Heart right ventricle (tissue), 16 donors: ENCODE measurements around the gene AGAP1. TPM values are rescaled to one million over a fixed set of nuclear protein-coding genes. Genes with fewer than 3 reads are reported as not detected.

ENCODE experiments used
- ATAC-seq, 8 donors: fragments of 200-7000 bp; cut with Tn5 transposase; one replicate each; pipeline ENCODE4 v1.9.1; 2020; ENCODE audit warnings: mild to moderate bottlenecking in 8 of 8, moderate library complexity in 8 of 8, moderate number of reproducible peaks in 1 of 8
- DNase-seq, 2 donors: peaks; one replicate each; pipeline ENCODE4 v3.0.0-alpha.2; 2020
- H3K27ac ChIP-seq, 10 donors: fragments of 200-600 bp; sonication (generic) in 2 of 10; one replicate each; pipeline versions ENCODE4 v1.5.0 to v1.8.0; 2020 to 2022; ENCODE audit warnings: mild to moderate bottlenecking in 3 of 10
- H3K27me3 ChIP-seq, 7 donors: fragments of 200-600 bp; one replicate each; pipeline ENCODE4 v1.8.0; 2021 to 2022; ENCODE audit warnings: mild to moderate bottlenecking in 2 of 7
- H3K36me3 ChIP-seq, 9 donors: fragments of 200-600 bp; sonication (generic) in 1 of 9; one replicate each; pipeline versions ENCODE4 v1.5.0 to v1.8.0; 2020 to 2022; ENCODE audit warnings: mild to moderate bottlenecking in 2 of 9
- H3K4me1 ChIP-seq, 9 donors: fragments of 200-600 bp; sonication (generic) in 1 of 9; one replicate each; pipeline versions ENCODE4 v1.5.0 to v1.8.0; 2020 to 2022; ENCODE audit warnings: mild to moderate bottlenecking in 4 of 9
- H3K4me3 ChIP-seq, 10 donors: fragments of 200-600 bp; sonication (generic) in 2 of 10; one replicate each; pipeline versions ENCODE4 v1.5.0 to v1.8.0; 2020 to 2022; ENCODE audit warnings: mild to moderate bottlenecking in 7 of 10, moderate library complexity in 2 of 10
- H3K9me3 ChIP-seq, 11 donors: fragments of 200-600 bp in 10 of 11; sonication (generic) in 2 of 11; one replicate each; pipeline versions ENCODE4 v1.5.0 to v1.8.0; 2013 to 2022; ENCODE audit warnings: mild to moderate bottlenecking in 2 of 11, control low read depth in 1 of 11, moderate library complexity in 1 of 11
- CTCF ChIP-seq, 9 donors: fragments of 200-600 bp; sonication (generic) in 2 of 9; IDR thresholded peaks; one replicate each; pipeline versions ENCODE4 v1.5.0 to v1.8.0; 2021 to 2022; ENCODE audit warnings: antibody characterized with exemption in 9 of 9, mild to moderate bottlenecking in 5 of 9, moderate library complexity in 1 of 9
- WGBS, 2 donors: extraction: QIAGEN DNeasy Blood & Tissue Kit; methylation state at CpG; one replicate each; pipeline ENCODE4 v1.1.7; 2013; ENCODE audit warnings: inconsistent platforms in 1 of 2; 5-methylcytosine and 5-hydroxymethylcytosine counted together
- intact Hi-C, 10 donors: fragments of 100-400 bp; cut with DNase I; formaldehyde crosslinking; loops; one replicate each; pipeline versions ENCODE4 v1.11.1 to v1.14.2; 2022
- polyA plus RNA-seq, 2 donors: library from polyadenylated mRNA; stranded (reverse); fragments of 200-250 nt; gene quantifications; one replicate each; pipeline ENCODE4 v1.2.3, GENCODE V29; 2013
- total RNA-seq, 10 donors: library from RNA; stranded (reverse); fragmentation: NEBNext Ultra II Directional in 3 of 10; extraction: Animal tissue kit (Norgen Biotek cat#: 25700) in 3 of 10; gene quantifications; one replicate each; pipeline versions ENCODE4 v1.2.1 to v1.2.4, GENCODE V29; 2021 to 2023
- donor health status: Arrhythmogenic right ventricular cardiomyopathy.
- donor health status: ischemic (EF 13 %, LVEDD 7.1; RV severe dilation, severe dysfunction).
- donor health status: healthy with polysubstance abuse.
- donor health status: DM: no; HTN: yes; CAD: no.
- donor health status: DM: no; HTN: no; CAD: no.
- donor health status: ischemic (EF 25% LVEDD 6.9; RV normal size, moderate dysfunction).
- donor health status: ischemic (EF 25% LVEDD 5.7; RV mildly dilated, moderate dysfunction).
- donor health status: healthy.
- donor health status: DM: yes; HTN: yes; CAD: no.
- donor health status: Ischemic cardiomyopathy.
- donor health status: ischemic (EF 35%, LVEDD 5.7; RV mildly dilated, moderate dysfunction).
- donor health status: nonischemic (EF 11% LVEDD 7.7; RV severe dilation, severe dysfunction).
- donor health status: DM: yes; HTN: yes; CAD: no.
- donor health status: PGD.
- donor health status: ischemic (EF 29% LVEDD 5.4; RV normal size, mild dysfunction).
- donor health status: nonischemic (EF 23%, LVEDD 6.1; RV moderate dilation, normal function).

AGAP1 gene
- total and polyA plus RNA-seq, 12 donors: 3.5 to 29.2 (median 19.4) TPM

- no peaks in the 10 kb centered on the region for H3K27me3 ChIP-seq
- H3K27ac ChIP-seq: no peak overlapping the region
- H3K4me3 ChIP-seq: no peak overlapping the region
- 96% methylated on average over 23 of the region's 23 CpGs for WGBS, 2 donors
- TF ChIP-seq CTCF (IDR thresholded peaks at IDR 0.05): no peak
- H3K36me3 ChIP-seq: peaks cover 0 to 39% (median 0%) of the 10 kb centered on the region in 9 donors
- DNase-seq (no peak), ATAC-seq (peak in 1 of 8 donors; percentile 23)
- intact Hi-C loops: loop anchor here in 4 of 10 donors (10.0 kb wide), 4 partner anchors 574 to 1304 kb away; no protein-coding TSS in a partner anchor
- no peaks in the 10 kb centered on the region for H3K9me3 ChIP-seq
- H3K4me1 ChIP-seq: peaks cover 0 to 5% (median 0%) of the 10 kb centered on the region in 9 donors
These were observed 277.3 kb downstream of the AGAP1 start for GRCh38 chr2:235770909-235771820.

GRCh38 chr2:235773188-235773928, 279.5 kb downstream of the AGAP1 start:
- no peak overlapping the region for H3K4me3 ChIP-seq
- peaks cover 0 to 51% (median 0%) of the 10 kb centered on the region in 9 donors for H3K36me3 ChIP-seq
- H3K27ac ChIP-seq: no peak overlapping the region
- WGBS, 2 donors: 92 to 93% methylated on average over 9 of the region's 9 CpGs
- ATAC-seq (no peak), DNase-seq (no peak)
- no peaks in the 10 kb centered on the region for H3K9me3 ChIP-seq
- H3K27me3 ChIP-seq: no peaks in the 10 kb centered on the region
- intact Hi-C loops: loop anchor here in 4 of 10 donors (10.0 kb wide), 4 partner anchors 571 to 1301 kb away; no protein-coding TSS in a partner anchor
- no peaks in the 10 kb centered on the region for H3K4me1 ChIP-seq
- TF ChIP-seq CTCF (IDR thresholded peaks at IDR 0.05): no peak

GRCh38 chr2:235774153-235774870, 280.5 kb downstream of the AGAP1 start:
- no peaks in the 10 kb centered on the region for H3K27me3 ChIP-seq
- intact Hi-C loops: loop anchor here in 4 of 10 donors (10.0 kb wide), 4 partner anchors 570 to 1300 kb away; no protein-coding TSS in a partner anchor
- H3K4me3 ChIP-seq: no peak overlapping the region
- ATAC-seq (no peak), DNase-seq (no peak)
- H3K27ac ChIP-seq: no peak overlapping the region
- H3K4me1 ChIP-seq: no peaks in the 10 kb centered on the region
- TF ChIP-seq CTCF (IDR thresholded peaks at IDR 0.05): no peak
- 90 to 95% methylated on average over 15 of the region's 15 CpGs for WGBS, 2 donors
- no peaks in the 10 kb centered on the region for H3K9me3 ChIP-seq
- peaks cover 0 to 51% (median 0%) of the 10 kb centered on the region in 9 donors for H3K36me3 ChIP-seq
